A673 (cell line): ENCODE measurements around the gene CYBB.

Experiments used
- CTCF ChIP-seq: fragments of 300-800, 200-600 bp; sonication (generic); conservative IDR thresholded peaks from 2 replicates; pipeline ENCODE4 v1.5.1; 2017; ENCODE audit warnings: low read depth, mild to moderate bottlenecking, antibody characterized with exemption, low read length, moderate library complexity, mixed read lengths
- EZH2 ChIP-seq: fragments of 200-600 bp; sonication (generic); IDR thresholded peaks from 2 replicates; pipeline ENCODE4 v1.6.1; 2017; ENCODE audit warnings: borderline replicate concordance, low read depth, mild to moderate bottlenecking, mixed read lengths, antibody characterized with exemption, low read length; ENCODE audit not compliant: poor library complexity, severe bottlenecking

- TF ChIP-seq CTCF: no peak
- TF ChIP-seq EZH2: no peak
Observed at GRCh38 chrX:37796805-37797204, 16.9 kb downstream of the CYBB start.
